Smooth muscle cell of the brain vasculature (primary cell): Measurements from ENCODE around the gene NR2F1-AS1.

Source experiments
- DNase-seq: peaks from one replicate; pipeline ENCODE4 v3.0.0-alpha.2; 2012; ENCODE audit warnings: low read depth, low spot score

The NR2F1-AS1 gene

DNA sequence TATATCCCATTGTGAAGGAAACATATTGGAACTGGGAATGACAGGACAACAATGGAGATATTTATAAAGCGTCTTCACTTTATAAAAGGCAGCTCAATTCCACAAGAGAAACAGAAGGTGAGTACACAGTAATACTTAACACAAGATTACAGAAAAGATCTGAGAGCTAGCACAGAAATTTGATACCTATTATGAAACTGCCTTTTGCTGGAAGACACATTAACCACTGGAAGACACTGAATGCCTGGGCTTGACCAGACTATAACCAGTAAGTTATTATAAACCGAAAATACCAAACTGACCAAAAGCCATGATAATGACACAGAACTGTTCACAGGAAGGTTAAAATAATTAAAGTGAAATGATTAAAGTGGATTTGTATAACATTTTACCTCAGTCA, 195.4 kb downstream of the NR2F1-AS1 start:
- DNase-seq, result no peak

DNA sequence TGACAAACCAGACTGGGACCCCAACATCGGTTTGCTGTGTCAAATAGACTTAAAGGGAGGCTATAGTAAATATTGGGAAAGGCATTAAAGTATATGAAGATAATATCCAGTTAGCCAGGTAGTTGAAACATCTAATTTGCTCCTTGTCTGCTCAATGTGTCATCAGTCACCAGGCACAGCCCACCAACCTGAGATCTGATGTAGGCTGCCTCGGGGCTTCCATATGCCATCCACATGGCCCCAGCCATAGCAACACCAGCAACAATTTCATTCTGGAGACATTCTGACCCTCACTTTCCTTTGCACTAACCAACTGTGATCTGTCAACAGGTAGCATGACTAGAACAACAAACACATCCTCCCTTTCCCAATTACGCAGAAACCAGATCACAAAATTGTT, 196.0 kb downstream of the NR2F1-AS1 start:
- no peak for DNase-seq

GRCh38 chr5:93384026-93384425, 197.0 kb downstream of the NR2F1-AS1 start:
- no peak for DNase-seq

DNA sequence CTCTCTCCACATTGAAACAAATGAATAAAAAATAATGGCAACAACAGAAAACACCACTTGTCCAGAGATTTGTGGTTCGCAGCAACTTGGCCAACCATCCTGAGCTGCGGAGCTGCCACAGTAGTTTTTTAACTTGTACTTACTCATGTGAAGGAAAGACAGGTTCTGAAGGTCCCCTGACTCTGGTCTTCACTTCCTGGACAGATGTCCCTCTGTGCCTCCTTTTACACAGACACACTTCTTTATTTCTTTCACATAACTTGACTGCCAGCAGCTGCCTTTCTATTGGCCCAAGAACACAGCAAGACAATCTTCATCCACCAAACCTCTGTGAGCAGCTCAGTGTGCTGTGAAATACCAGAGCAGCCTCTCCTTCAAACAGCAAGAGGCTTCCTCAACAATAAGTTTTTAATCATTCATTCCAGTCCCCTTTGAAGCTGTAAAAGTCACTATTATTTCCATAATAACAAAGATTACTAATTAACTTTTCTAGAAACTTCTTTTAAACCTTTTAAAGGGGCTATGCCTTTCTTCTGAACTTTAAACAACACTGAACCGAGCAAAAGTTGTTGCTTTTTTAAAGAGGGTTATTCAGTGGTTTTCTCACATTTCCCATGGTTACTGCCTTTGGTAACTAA, 198.7 kb downstream of the NR2F1-AS1 start:
- no peak for DNase-seq

GRCh38 chr5:93381057-93381456, 200.0 kb downstream of the NR2F1-AS1 start:
- peak; percentile 37 for DNase-seq

DNA sequence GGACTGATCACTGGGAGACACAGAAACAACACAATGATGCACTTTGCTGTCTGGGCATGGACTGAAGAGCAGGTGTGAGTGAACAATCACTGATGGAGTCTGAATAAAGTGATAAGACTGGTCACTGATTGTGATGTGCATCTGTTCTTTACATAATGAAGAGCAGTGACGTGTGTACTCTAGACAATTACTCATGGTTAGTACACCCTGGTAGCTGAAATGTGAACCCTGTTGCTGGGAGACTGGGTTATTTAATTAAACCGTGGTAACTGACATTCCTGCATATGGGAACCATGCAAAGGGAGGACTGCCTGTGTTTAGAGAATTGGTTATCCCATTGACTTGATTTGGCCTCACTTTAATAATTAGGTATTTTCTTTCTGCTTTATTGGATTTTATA, 202.9 kb downstream of the NR2F1-AS1 start:
- DNase-seq, result no peak

DNA sequence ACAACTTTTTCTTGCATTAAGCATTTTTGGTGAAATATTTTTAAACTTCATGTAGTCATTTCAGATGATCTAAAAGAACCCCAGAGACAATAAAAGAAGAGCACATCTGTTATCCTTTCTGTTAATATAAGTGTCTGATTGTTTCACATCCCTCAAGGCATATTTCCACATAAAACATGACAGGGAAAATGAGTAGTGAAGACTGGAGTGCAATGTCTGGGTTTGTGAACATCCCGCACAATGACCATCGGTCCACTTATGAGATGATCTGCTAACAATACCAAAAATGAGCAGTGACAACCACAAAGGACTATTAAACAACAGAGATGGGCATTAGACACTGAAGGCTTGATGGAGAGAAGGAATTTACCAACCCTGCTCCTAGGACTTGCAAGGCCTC, 209.1 kb downstream of the NR2F1-AS1 start:
- DNase-seq, result no peak

- no peak for DNase-seq
Observed at GRCh38 chr5:93364378-93364777, 216.6 kb downstream of the NR2F1-AS1 start.

- DNase-seq, result no peak
Observed at GRCh38 chr5:93360436-93361088, 220.5 kb downstream of the NR2F1-AS1 start.

- no peak for DNase-seq
Observed at GRCh38 chr5:93359960-93360305, 221.1 kb downstream of the NR2F1-AS1 start.
